ENCODE data around the gene SLC6A19.

Gene SLC6A19

GRCh38 chr5:1187234-1187949 lies 14.0 kb upstream of the SLC6A19 start:
- DNase-seq = no peak
- H3K9ac ChIP-seq (ENCODE audit: low read length) = no peak overlapping the region
- no peaks in the 10 kb centered on the region for H3K79me1 ChIP-seq (ENCODE audit: low read length)
- H2BK120ac ChIP-seq (ENCODE audit: low read depth, low read length) = no peak overlapping the region
- H3K18ac ChIP-seq (ENCODE audit: low read length) = no peak overlapping the region
- no peak overlapping the region for H3K56ac ChIP-seq (ENCODE audit: low read length)
- WGBS (ENCODE audit: extremely low coverage, insufficient coverage, low lambda C conversion rate) = no CpG with 5 or more reads among the region's 18 CpGs
- no peak overlapping the region for H4K8ac ChIP-seq (ENCODE audit: low read depth, low read length)
- no peaks in the 10 kb centered on the region for H3K79me2 ChIP-seq (ENCODE audit: control insufficient read depth, insufficient read depth, low read length)
- no peaks in the 10 kb centered on the region for H3K4me1 ChIP-seq (ENCODE audit: control insufficient read depth, low read depth, low read length)
- H2BK5ac ChIP-seq (ENCODE audit: low read length) = no peak overlapping the region
- no peak overlapping the region for H3K23ac ChIP-seq (ENCODE audit: low read length)
- H2BK15ac ChIP-seq (replicated peaks; ENCODE audit: low read depth) = no peak overlapping the region
- H4K5ac ChIP-seq (ENCODE audit: low read length) = no peak overlapping the region
- H2AK5ac ChIP-seq (ENCODE audit: low read length) = no peak overlapping the region
- H3K4me2 ChIP-seq (ENCODE audit: low read length) = no peak overlapping the region
- no peak overlapping the region for H3K27ac ChIP-seq (ENCODE audit: low read depth, low read length)
- no peak overlapping the region for H3K4me3 ChIP-seq (ENCODE audit: low read length)
- H3K4ac ChIP-seq (ENCODE audit: low read depth, low read length) = no peak overlapping the region
- H3K36me3 ChIP-seq (ENCODE audit: control insufficient read depth, insufficient read depth, low read length) = no peaks in the 10 kb centered on the region
- H3K27me3 ChIP-seq (ENCODE audit: insufficient read depth, low read length, poor library complexity) = no peaks in the 10 kb centered on the region

- Histone ChIP-seq H3K4me2 (ENCODE audit: low read length) (no peak overlapping the region), H4K5ac (ENCODE audit: low read length) (no peak overlapping the region), H4K8ac (ENCODE audit: low read depth, low read length) (no peak overlapping the region), H3K56ac (ENCODE audit: low read length) (no peak overlapping the region), H3K79me2 (ENCODE audit: control insufficient read depth, insufficient read depth, low read length) (no peaks in the 10 kb centered on the region), H2AK5ac (ENCODE audit: low read length) (no peak overlapping the region), H3K9ac (ENCODE audit: low read length) (no peak overlapping the region), H3K4ac (ENCODE audit: low read depth, low read length) (no peak overlapping the region), H3K79me1 (ENCODE audit: low read length) (no peaks in the 10 kb centered on the region), H3K36me3 (ENCODE audit: control insufficient read depth, insufficient read depth, low read length) (no peaks in the 10 kb centered on the region), H3K27me3 (ENCODE audit: insufficient read depth, low read length, poor library complexity) (no peaks in the 10 kb centered on the region), H2BK15ac (replicated peaks; ENCODE audit: low read depth) (no peak overlapping the region), H3K4me3 (ENCODE audit: low read length) (no peak overlapping the region), H2BK5ac (ENCODE audit: low read length) (no peak overlapping the region), H3K27ac (ENCODE audit: low read depth, low read length) (no peak overlapping the region), H3K18ac (ENCODE audit: low read length) (no peak overlapping the region), H3K4me1 (ENCODE audit: control insufficient read depth, low read depth, low read length) (no peaks in the 10 kb centered on the region), H2BK120ac (ENCODE audit: low read depth, low read length) (no peak overlapping the region), H3K23ac (ENCODE audit: low read length) (no peak overlapping the region)
- no peak for DNase-seq
- no CpG with 5 or more reads among the region's 8 CpGs for WGBS (ENCODE audit: extremely low coverage, insufficient coverage, low lambda C conversion rate)
Measured at GRCh38 chr5:1187950-1188334, 13.5 kb upstream of the SLC6A19 start.

DNA sequence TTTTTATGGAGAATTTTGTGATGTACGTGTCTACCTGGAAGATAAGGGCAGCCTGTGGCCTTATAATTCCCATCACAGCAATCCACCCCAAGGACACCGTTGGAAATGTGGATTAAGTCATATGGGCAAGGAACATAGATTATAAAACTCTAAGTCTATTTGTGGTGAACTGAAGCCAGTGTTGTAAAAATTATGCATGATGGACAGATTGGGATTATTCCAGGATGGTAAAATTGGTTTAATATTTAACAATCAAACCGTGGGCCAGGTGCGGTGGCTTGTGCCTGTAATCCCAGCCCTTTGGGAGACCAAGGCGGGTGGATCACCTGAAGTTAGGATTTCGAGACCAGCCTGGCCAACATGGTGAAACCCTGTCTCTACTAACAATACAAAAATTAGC lies 12.9 kb upstream of the SLC6A19 start:
- H3K27ac ChIP-seq (ENCODE audit: low read depth, low read length) = no peak overlapping the region

GRCh38 chr5:1189269-1189668 lies 12.1 kb upstream of the SLC6A19 start:
- H3K79me1 ChIP-seq (ENCODE audit: low read length) = no peaks in the 10 kb centered on the region
- H3K18ac ChIP-seq (ENCODE audit: low read length) = no peak overlapping the region
- no peak overlapping the region for H4K5ac ChIP-seq (ENCODE audit: low read length)
- no peak overlapping the region for H2BK120ac ChIP-seq (ENCODE audit: low read depth, low read length)
- H3K4me2 ChIP-seq (ENCODE audit: low read length) = no peak overlapping the region
- no peak overlapping the region for H3K27ac ChIP-seq (ENCODE audit: low read depth, low read length)
- H4K8ac ChIP-seq (ENCODE audit: low read depth, low read length) = no peak overlapping the region
- H2BK5ac ChIP-seq (ENCODE audit: low read length) = no peak overlapping the region
- no peak overlapping the region for H3K23ac ChIP-seq (ENCODE audit: low read length)
- H3K36me3 ChIP-seq (ENCODE audit: control insufficient read depth, insufficient read depth, low read length) = no peaks in the 10 kb centered on the region
- no peak overlapping the region for H3K4ac ChIP-seq (ENCODE audit: low read depth, low read length)
- no peaks in the 10 kb centered on the region for H3K79me2 ChIP-seq (ENCODE audit: control insufficient read depth, insufficient read depth, low read length)
- H3K4me3 ChIP-seq (ENCODE audit: low read length) = no peak overlapping the region
- no peaks in the 10 kb centered on the region for H3K4me1 ChIP-seq (ENCODE audit: control insufficient read depth, low read depth, low read length)
- H2BK15ac ChIP-seq (replicated peaks; ENCODE audit: low read depth) = no peak overlapping the region
- no peak overlapping the region for H3K56ac ChIP-seq (ENCODE audit: low read length)
- WGBS (ENCODE audit: extremely low coverage, insufficient coverage, low lambda C conversion rate) = no CpG with 5 or more reads among the region's 10 CpGs
- H3K9ac ChIP-seq (ENCODE audit: low read length) = no peak overlapping the region
- DNase-seq = no peak
- no peaks in the 10 kb centered on the region for H3K27me3 ChIP-seq (ENCODE audit: insufficient read depth, low read length, poor library complexity)
- no peak overlapping the region for H2AK5ac ChIP-seq (ENCODE audit: low read length)

More for the DNA sequence above, 12.9 kb upstream of the SLC6A19 start:
- Histone ChIP-seq H3K4me1 (ENCODE audit: control insufficient read depth, low read depth, low read length) (no peaks in the 10 kb centered on the region), H3K79me2 (ENCODE audit: control insufficient read depth, insufficient read depth, low read length) (no peaks in the 10 kb centered on the region), H2BK120ac (ENCODE audit: low read depth, low read length) (no peak overlapping the region), H3K4me3 (ENCODE audit: low read length) (no peak overlapping the region), H3K56ac (ENCODE audit: low read length) (no peak overlapping the region), H3K27me3 (ENCODE audit: insufficient read depth, low read length, poor library complexity) (no peaks in the 10 kb centered on the region), H3K18ac (ENCODE audit: low read length) (no peak overlapping the region), H4K8ac (ENCODE audit: low read depth, low read length) (no peak overlapping the region), H3K4ac (ENCODE audit: low read depth, low read length) (no peak overlapping the region), H3K23ac (ENCODE audit: low read length) (no peak overlapping the region), H3K36me3 (ENCODE audit: control insufficient read depth, insufficient read depth, low read length) (no peaks in the 10 kb centered on the region), H4K5ac (ENCODE audit: low read length) (no peak overlapping the region), H3K79me1 (ENCODE audit: low read length) (no peaks in the 10 kb centered on the region), H3K4me2 (ENCODE audit: low read length) (no peak overlapping the region), H2AK5ac (ENCODE audit: low read length) (no peak overlapping the region), H3K9ac (ENCODE audit: low read length) (no peak overlapping the region), H2BK15ac (replicated peaks; ENCODE audit: low read depth) (no peak overlapping the region), H2BK5ac (ENCODE audit: low read length) (no peak overlapping the region)
- WGBS (ENCODE audit: extremely low coverage, insufficient coverage, low lambda C conversion rate) = no CpG with 5 or more reads among the region's 6 CpGs
- no peak for DNase-seq

DNA sequence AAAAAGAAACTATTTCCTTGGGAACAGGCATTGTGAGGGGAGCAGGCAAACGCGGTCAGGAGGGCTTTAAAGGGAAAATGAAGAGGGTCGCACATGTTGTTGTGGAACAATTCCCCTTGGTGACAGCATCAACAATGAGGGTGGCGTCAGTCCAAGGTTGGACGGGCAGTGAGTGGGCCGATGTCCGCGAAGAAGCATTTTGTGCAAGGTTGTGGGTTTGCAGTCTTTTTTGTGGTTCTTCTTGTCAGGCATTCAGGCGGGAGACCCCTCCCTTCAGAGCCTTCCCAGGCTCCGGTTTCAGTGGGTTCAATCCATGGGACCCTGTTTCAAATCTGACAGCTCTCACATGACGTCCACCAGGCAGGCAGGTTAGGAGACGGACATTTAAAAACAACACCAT lies 11.1 kb upstream of the SLC6A19 start:
- H3K56ac ChIP-seq (ENCODE audit: low read length) = no peak overlapping the region
- H3K79me2 ChIP-seq (ENCODE audit: control insufficient read depth, insufficient read depth, low read length) = no peaks in the 10 kb centered on the region
- no peak overlapping the region for H3K4me2 ChIP-seq (ENCODE audit: low read length)
- DNase-seq = no peak
- H3K79me1 ChIP-seq (ENCODE audit: low read length) = no peaks in the 10 kb centered on the region
- H2BK5ac ChIP-seq (ENCODE audit: low read length) = no peak overlapping the region
- H4K8ac ChIP-seq (ENCODE audit: low read depth, low read length) = no peak overlapping the region
- no peak overlapping the region for H3K23ac ChIP-seq (ENCODE audit: low read length)
- no peak overlapping the region for H3K4me3 ChIP-seq (ENCODE audit: low read length)
- no peak overlapping the region for H3K4ac ChIP-seq (ENCODE audit: low read depth, low read length)
- H2AK5ac ChIP-seq (ENCODE audit: low read length) = no peak overlapping the region
- H3K18ac ChIP-seq (ENCODE audit: low read length) = no peak overlapping the region
- H3K27me3 ChIP-seq (ENCODE audit: insufficient read depth, low read length, poor library complexity) = no peaks in the 10 kb centered on the region
- no peak overlapping the region for H4K5ac ChIP-seq (ENCODE audit: low read length)
- WGBS (ENCODE audit: extremely low coverage, insufficient coverage, low lambda C conversion rate) = no CpG with 5 or more reads among the region's 12 CpGs
- no peak overlapping the region for H2BK120ac ChIP-seq (ENCODE audit: low read depth, low read length)
- no peaks in the 10 kb centered on the region for H3K36me3 ChIP-seq (ENCODE audit: control insufficient read depth, insufficient read depth, low read length)
- no peak overlapping the region for H3K9ac ChIP-seq (ENCODE audit: low read length)
- no peak overlapping the region for H3K27ac ChIP-seq (ENCODE audit: low read depth, low read length)
- no peaks in the 10 kb centered on the region for H3K4me1 ChIP-seq (ENCODE audit: control insufficient read depth, low read depth, low read length)
- H2BK15ac ChIP-seq (replicated peaks; ENCODE audit: low read depth) = no peak overlapping the region

- no peak overlapping the region for H2AK5ac ChIP-seq (ENCODE audit: low read length)
- DNase-seq = no peak
- no peak overlapping the region for H3K4me2 ChIP-seq (ENCODE audit: low read length)
- H3K36me3 ChIP-seq (ENCODE audit: control insufficient read depth, insufficient read depth, low read length) = no peaks in the 10 kb centered on the region
- no peak overlapping the region for H3K18ac ChIP-seq (ENCODE audit: low read length)
- no peak overlapping the region for H3K56ac ChIP-seq (ENCODE audit: low read length)
- no peaks in the 10 kb centered on the region for H3K27me3 ChIP-seq (ENCODE audit: insufficient read depth, low read length, poor library complexity)
- WGBS (ENCODE audit: extremely low coverage, insufficient coverage, low lambda C conversion rate) = no CpG with 5 or more reads among the region's 6 CpGs
- no peaks in the 10 kb centered on the region for H3K79me1 ChIP-seq (ENCODE audit: low read length)
- no peak overlapping the region for H3K27ac ChIP-seq (ENCODE audit: low read depth, low read length)
- H3K4ac ChIP-seq (ENCODE audit: low read depth, low read length) = no peak overlapping the region
- H3K23ac ChIP-seq (ENCODE audit: low read length) = no peak overlapping the region
- no peaks in the 10 kb centered on the region for H3K79me2 ChIP-seq (ENCODE audit: control insufficient read depth, insufficient read depth, low read length)
- H3K4me3 ChIP-seq (ENCODE audit: low read length) = no peak overlapping the region
- no peak overlapping the region for H2BK15ac ChIP-seq (replicated peaks; ENCODE audit: low read depth)
- H3K4me1 ChIP-seq (ENCODE audit: control insufficient read depth, low read depth, low read length) = no peaks in the 10 kb centered on the region
- no peak overlapping the region for H2BK5ac ChIP-seq (ENCODE audit: low read length)
- H3K9ac ChIP-seq (ENCODE audit: low read length) = no peak overlapping the region
- no peak overlapping the region for H2BK120ac ChIP-seq (ENCODE audit: low read depth, low read length)
- H4K8ac ChIP-seq (ENCODE audit: low read depth, low read length) = no peak overlapping the region
- no peak overlapping the region for H4K5ac ChIP-seq (ENCODE audit: low read length)
Measured at GRCh38 chr5:1190837-1191239, 10.6 kb upstream of the SLC6A19 start.

All from mesendoderm (in vitro differentiated cells).